Astrocyte of the cerebellum (primary cell): Measurements from ENCODE around the gene PRPH.
"Not testable (repeated sequence)": the region's sequence is repeated elsewhere in the genome, so short reads cannot be mapped to it uniquely, and the experiment has no call there.

Experiments
- DNase-seq: peaks from one replicate; pipeline ENCODE4 v3.0.0-alpha.2; 2011; ENCODE audit warnings: low read depth
- H3K4me3 ChIP-seq: 2 replicates; pipeline ENCODE4 v1.5.1; 2011; ENCODE audit warnings: mild to moderate bottlenecking, low read depth, low read length, moderate library complexity
- in situ Hi-C: cut with HindIII; loops from 2 replicates; pipeline ENCODE4 v1.10.0; 2017; ENCODE audit warnings: low sequenced_read_pairs
- TF ChIP-seq, protein P1 (sequence below): IDR thresholded peaks from 2 replicates; pipeline ENCODE4 v1.5.1; 2012; ENCODE audit warnings: low read length, low read depth, moderate library complexity, mild to moderate bottlenecking; ENCODE audit errors: missing control alignments

The PRPH gene

DNA sequence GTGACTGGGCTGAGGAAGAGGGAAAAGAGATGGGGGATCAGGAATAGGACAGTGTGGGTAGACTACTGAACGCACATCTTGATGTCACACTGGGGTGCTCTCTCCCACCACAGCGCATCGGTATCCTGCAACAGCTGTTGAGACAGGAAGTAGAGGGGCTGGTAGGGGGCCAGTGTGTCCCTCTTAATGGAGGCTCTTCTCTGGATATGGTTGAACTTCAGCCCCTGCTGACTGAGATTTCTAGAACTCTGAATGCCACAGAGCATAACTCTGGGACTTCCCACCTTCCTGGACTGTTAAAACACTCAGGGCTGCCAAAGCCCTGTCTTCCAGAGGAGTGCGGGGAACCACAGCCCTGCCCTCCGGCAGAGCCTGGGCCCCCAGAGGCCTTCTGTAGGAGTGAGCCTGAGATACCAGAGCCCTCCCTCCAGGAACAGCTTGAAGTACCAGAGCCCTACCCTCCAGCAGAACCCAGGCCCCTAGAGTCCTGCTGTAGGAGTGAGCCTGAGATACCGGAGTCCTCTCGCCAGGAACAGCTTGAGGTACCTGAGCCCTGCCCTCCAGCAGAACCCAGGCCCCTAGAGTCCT lies 35.2 kb downstream of the PRPH start:
- in situ Hi-C loops, result no loop called here
- DNase-seq, result no peak
- H3K4me3 ChIP-seq, result no peak overlapping the region
- TF ChIP-seq, protein P1, sequence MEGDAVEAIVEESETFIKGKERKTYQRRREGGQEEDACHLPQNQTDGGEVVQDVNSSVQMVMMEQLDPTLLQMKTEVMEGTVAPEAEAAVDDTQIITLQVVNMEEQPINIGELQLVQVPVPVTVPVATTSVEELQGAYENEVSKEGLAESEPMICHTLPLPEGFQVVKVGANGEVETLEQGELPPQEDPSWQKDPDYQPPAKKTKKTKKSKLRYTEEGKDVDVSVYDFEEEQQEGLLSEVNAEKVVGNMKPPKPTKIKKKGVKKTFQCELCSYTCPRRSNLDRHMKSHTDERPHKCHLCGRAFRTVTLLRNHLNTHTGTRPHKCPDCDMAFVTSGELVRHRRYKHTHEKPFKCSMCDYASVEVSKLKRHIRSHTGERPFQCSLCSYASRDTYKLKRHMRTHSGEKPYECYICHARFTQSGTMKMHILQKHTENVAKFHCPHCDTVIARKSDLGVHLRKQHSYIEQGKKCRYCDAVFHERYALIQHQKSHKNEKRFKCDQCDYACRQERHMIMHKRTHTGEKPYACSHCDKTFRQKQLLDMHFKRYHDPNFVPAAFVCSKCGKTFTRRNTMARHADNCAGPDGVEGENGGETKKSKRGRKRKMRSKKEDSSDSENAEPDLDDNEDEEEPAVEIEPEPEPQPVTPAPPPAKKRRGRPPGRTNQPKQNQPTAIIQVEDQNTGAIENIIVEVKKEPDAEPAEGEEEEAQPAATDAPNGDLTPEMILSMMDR, result no peak

DNA sequence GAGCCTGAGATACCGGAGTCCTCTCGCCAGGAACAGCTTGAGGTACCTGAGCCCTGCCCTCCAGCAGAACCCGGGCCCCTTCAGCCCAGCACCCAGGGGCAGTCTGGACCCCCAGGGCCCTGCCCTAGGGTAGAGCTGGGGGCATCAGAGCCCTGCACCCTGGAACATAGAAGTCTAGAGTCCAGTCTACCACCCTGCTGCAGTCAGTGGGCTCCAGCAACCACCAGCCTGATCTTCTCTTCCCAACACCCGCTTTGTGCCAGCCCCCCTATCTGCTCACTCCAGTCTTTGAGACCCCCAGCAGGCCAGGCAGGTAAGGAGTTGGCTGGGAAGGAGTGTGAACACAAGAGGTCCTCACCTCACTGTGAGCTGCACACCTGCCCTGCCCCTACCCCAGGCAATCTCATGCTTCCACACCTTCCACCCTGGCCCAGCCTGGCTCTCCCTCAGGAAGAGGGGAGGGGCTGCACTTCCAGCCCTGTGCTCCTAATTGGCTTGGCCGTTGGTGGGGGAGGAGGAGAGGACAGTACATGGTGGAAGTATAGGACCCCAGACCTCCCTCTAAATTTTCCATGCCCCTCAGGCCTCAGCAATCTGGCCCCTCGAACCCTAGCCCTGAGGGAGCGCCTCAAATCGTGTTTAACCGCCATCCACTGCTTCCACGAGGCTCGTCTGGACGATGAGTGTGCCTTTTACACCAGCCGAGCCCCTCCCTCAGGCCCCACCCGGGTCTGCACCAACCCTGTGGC lies 35.9 kb downstream of the PRPH start:
- H3K4me3 ChIP-seq, result no peak overlapping the region
- DNase-seq, result no peak
- TF ChIP-seq, protein P1, result no peak
- in situ Hi-C loops, result no loop called here

DNA sequence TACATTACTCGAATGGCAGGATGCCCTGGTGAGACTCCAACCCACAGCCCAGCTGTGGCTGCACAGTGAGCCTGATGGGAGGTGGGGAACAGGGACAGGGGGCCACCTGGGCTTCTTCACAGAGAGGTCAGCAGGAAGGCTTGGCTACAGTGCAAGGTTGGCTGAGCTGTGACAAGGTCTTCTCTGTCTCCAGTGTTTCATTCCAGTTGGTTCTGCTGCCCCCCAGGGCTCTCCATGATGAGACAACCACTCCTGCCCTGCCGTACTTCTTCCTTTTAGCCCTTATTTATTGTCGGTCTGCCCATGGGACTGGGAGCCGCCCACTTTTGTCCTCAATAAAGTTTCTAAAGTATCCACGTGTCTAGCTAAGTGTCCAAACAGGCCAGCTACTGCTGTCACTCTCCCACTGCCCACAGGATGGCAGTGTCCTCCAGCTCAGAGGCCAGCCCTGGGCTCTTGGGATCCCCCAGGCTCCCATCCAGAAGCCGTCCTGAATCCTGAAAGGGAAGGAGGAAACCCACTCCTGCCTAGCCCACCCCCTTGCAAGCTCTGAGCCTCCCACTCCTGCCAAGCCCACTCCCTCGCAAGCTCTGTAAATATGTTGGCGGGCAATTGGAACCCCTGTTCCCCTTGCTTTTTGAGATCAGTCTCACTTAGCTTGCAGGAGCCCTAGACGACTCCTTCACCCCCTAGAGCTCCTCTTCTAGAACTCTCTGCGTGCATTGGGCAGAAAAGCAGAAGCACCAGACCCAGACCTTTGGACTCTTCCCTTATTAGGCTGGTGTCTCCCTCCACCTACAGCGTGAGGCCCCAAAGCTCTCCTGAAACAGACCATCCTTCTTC lies 36.7 kb downstream of the PRPH start:
- in situ Hi-C loops, result no loop called here
- TF ChIP-seq, protein P1, result peak; percentile 82
- DNase-seq, result peak; percentile 39
- no peak overlapping the region for H3K4me3 ChIP-seq

DNA sequence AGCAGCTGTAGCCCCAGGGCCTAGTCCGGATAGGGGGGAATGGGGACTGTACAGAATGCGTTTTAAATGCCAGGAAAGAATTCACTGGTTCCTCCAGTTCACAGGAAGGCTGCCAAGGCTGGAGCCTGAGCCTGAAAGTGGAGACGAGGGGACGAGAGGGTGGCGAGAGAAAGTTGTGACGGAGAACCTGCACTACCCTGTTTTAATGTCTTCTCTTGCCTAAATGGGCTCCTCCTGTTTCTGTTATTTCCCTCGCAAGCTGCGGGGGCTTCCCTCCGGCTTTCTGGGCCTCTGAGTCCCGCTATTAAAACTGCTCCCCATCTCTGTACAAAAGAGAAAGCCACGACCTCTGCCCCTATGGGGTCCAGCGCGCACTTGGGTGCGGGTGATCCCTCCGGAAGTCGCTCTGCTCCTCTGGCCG lies 37.5 kb downstream of the PRPH start:
- H3K4me3 ChIP-seq, result no peak overlapping the region
- no peak for DNase-seq
- TF ChIP-seq, protein P1, result no peak
- in situ Hi-C loops, result no loop called here

DNA sequence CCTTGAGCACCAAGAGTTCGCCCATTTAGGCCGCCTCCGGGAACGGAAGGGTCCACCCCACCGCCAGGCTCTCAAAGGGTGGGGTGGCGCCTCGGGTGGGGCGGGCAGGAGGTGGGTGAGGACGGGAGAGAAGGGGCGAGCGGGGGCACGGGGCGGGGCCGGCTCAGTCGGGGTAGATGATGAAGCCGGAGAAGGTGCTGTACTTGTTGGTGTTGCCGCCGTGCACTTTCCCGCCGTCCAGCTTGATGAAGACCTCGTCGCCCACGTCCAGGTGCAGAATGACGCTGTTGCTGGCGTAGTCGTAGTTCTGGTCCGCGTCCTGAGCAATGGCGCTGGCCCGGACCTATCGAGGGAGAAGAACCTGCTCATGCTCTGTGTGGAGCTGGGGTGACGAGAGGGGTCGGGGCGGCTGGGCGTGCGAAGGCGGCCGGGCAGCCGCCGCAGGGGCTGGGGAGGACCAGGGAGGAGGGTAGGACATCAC lies 38.0 kb downstream of the PRPH start:
- DNase-seq, result no peak
- TF ChIP-seq, protein P1, result no peak
- in situ Hi-C loops, result no loop called here
- H3K4me3 ChIP-seq, result peak overlapping the region; percentile 14

DNA sequence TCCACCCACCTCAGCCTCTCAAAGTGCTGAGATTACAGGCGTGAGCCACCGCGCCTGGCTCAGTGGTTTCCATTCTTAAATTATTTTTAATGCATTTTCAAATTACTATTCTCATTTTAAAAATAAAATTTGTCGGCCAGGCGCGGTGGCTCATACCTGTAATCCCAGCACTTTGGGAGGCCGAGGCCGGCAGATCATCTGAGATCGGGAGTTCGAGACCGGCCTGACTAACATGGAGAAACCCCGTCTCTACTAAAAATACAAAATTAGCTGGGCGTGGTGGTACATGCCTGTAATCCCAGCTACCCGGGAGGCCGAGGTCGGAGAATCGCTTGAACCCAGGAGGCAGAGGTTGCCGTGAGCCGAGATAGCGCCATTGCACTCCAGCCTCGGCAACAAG lies 38.8 kb downstream of the PRPH start:
- in situ Hi-C loops, H3K4me3 ChIP-seq, DNase-seq: not testable (repeated sequence)

DNA sequence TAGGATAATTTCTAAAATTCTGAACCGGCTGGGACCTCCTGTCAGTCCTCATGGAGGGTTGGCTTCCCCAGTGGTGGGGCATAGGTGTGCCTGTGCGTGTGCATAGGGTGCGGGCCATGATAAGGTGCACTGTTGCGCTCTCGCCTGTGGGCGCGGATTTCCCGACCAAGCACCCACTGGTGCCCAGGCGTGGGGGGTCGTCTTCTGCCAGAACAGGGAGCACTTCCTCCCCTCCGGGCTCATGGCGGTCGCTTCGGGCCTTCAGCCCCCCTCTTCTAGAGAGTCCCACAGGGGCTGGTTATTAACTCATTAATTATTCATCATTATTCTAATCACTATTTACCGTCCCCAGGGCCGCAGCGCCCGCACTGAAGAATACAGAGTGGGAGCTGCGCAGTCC lies 39.3 kb downstream of the PRPH start:
- H3K4me3 ChIP-seq, result no peak overlapping the region
- TF ChIP-seq, protein P1, result no peak
- in situ Hi-C loops, result no loop called here
- no peak for DNase-seq
